Measurements from ENCODE around the gene FAM193A.
A peak's percentile ranks its signal among the peaks of the same experiment; 100 is the strongest.
"Not testable (repeated sequence)": the region's sequence is repeated elsewhere in the genome, so short reads cannot be mapped to it uniquely, and the experiment has no call there.

Gene FAM193A

DNA sequence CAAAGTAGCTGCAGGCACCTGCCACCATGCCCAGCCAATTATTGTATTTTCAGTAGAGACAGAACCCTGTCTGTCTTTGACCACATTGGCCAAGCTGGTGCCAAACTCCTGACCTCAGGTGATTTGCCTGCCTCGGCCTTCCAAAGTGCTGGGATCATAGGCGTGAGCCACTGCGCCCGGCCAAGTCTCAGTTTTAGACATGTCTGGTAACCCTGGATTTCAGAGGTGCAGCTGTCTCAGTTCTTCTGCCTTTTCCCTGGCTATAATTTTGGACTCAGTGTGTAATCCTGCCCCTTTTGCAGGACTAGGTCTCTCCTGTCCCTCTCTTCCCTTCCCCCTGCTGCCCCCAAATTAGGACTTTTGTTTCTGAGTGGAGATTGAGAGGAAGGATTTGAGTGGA, 46.6 kb downstream of the FAM193A start:
- TF ChIP-seq ZFX (IDR thresholded peaks at IDR 0.05; ENCODE audit: borderline replicate concordance) = no peak
- TF ChIP-seq, protein P1, sequence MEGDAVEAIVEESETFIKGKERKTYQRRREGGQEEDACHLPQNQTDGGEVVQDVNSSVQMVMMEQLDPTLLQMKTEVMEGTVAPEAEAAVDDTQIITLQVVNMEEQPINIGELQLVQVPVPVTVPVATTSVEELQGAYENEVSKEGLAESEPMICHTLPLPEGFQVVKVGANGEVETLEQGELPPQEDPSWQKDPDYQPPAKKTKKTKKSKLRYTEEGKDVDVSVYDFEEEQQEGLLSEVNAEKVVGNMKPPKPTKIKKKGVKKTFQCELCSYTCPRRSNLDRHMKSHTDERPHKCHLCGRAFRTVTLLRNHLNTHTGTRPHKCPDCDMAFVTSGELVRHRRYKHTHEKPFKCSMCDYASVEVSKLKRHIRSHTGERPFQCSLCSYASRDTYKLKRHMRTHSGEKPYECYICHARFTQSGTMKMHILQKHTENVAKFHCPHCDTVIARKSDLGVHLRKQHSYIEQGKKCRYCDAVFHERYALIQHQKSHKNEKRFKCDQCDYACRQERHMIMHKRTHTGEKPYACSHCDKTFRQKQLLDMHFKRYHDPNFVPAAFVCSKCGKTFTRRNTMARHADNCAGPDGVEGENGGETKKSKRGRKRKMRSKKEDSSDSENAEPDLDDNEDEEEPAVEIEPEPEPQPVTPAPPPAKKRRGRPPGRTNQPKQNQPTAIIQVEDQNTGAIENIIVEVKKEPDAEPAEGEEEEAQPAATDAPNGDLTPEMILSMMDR (IDR thresholded peaks at IDR 0.05) = no peak
- H3K27ac ChIP-seq = peak overlapping the region; percentile 37

DNA sequence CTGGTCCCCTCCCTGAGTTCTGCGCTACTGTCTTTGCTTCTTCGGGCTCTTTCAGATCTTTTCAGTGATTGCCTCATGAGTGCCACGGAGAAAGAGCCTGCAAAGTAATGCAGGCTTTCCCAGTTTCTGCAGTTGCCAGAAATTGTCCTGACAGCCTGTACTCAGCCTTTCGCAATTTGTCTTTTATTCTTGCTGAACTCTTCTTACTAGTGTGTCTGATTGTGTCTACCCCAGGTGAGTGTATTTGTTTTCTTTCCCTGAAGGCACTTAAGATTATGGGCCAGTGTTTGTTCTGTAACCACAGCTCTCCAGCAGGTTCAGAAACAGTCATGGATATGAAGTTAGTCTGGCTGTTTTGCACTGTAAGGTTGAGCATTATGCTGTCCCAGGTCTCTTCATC, 47.1 kb downstream of the FAM193A start:
- peak overlapping the region; percentile 37 for H3K27ac ChIP-seq
- TF ChIP-seq, protein P1 (IDR thresholded peaks at IDR 0.05) = no peak
- no peak for TF ChIP-seq ZFX (IDR thresholded peaks at IDR 0.05; ENCODE audit: borderline replicate concordance)

DNA sequence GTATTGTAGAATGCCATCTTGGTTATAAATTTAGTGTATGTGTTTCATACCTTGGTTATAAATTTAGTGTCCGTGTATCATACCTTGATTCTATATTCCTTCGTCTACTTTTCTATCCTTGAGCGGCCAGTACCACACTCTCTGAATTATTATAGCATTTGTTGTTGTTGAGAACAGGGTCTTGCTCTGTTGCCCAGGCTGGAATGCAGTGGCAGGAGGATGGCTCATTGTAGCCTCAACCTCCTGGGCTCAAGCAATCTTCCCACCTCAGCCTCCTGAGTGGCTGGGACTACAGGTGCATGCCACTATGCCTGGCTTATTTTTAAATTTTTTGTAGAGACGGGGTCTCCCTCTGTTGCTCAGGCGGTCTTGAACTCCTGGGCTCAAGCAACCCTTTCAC, 50.1 kb downstream of the FAM193A start:
- TF ChIP-seq, protein P1 (IDR thresholded peaks at IDR 0.05) = no peak
- TF ChIP-seq ZFX (IDR thresholded peaks at IDR 0.05; ENCODE audit: borderline replicate concordance) = no peak
- H3K27ac ChIP-seq = no peak overlapping the region

DNA sequence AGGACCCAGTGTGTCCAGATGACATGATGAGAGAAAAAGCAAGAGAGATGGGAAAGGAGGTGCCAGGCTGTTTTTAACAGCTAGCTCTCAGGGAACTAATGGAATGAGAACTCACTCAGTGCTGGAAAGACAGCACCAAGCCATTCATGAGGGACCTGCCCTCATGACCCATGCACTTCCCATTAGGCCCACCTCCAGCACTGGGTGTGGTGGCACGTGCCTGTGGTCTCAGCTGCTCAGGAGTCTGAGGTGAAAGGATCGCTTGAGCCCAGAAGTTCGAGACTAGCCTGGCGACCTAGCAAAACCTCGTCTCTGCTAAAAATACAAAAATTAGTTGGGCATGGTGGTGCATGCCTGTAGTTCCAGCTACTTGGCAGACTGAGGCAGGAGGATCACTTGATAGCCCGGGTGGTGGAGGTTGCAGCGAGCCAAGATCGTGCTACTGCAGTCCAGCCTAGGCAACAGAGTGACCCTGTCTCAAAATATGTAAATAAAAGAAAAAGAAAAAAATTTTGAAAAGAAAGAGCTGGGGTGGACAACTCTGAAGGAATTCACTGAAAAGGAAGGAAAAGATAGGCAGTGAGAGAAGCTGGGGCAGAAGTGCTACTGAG, 50.9 kb downstream of the FAM193A start:
- no peak overlapping the region for H3K27ac ChIP-seq
- TF ChIP-seq, protein P1 (IDR thresholded peaks at IDR 0.05) = no peak
- TF ChIP-seq ZFX (IDR thresholded peaks at IDR 0.05; ENCODE audit: borderline replicate concordance) = no peak

DNA sequence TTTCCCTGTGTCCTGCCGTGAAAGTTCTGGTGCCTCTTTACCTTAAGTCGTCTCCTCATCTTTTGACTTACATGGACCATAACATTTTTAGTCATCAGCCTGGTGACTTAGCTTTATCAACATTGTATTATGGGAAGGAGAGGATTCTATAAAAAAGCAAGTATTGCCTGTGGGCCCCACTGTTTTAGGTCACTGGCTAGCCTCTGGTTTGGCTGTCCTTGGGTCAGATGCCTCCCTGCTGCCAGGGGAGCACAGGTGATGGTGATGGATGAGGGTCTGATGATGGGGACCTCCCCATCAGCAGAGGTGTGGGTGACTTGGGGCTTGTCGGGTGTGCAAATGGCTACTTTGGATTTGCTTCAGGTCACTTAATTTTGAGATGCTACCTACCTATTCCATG, 51.8 kb downstream of the FAM193A start:
- H3K27ac ChIP-seq = no peak overlapping the region
- TF ChIP-seq ZFX (IDR thresholded peaks at IDR 0.05; ENCODE audit: borderline replicate concordance) = no peak
- TF ChIP-seq, protein P1 (IDR thresholded peaks at IDR 0.05) = no peak

DNA sequence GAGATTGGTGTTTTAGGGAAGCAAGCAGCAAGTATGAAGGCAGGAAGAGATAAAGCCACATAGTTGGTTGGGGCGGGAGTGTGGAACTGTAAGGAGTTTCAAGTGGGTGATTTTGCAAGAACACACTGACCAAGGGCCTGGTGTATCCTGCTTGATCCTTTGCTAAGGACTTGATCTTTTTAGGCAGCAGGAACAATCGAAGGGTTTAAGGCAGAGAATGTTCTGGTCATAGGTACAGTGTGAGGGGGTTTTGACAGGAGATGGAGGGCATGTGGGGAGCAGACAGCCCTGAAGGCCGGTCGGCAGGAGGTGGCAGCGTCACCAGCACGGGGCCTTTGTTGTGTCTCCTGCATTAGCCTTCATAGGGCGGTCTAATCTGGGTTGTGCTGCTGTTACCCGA, 54.7 kb downstream of the FAM193A start:
- H3K27ac ChIP-seq = no peak overlapping the region
- TF ChIP-seq, protein P1 (IDR thresholded peaks at IDR 0.05) = no peak
- no peak for TF ChIP-seq ZFX (IDR thresholded peaks at IDR 0.05; ENCODE audit: borderline replicate concordance)

DNA sequence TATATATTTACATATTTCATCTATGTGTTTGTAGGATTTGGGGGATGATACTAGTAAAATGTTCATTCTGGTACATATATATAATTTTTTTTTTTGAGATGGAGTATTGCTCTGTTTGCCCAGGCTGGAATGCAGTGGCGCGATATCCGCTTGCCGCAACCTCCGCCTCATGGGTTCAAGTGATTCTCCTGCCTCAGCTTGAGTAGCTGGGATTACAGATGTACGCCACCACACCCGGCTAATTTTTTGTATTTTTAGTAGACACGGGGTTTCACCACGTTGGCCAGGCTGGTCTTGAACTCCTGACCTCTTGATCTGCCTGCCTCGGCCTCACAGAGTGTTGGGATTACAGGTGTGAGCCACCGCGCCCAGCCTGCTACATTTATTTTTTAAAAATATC, 55.6 kb downstream of the FAM193A start:
- H3K27ac ChIP-seq = not testable (repeated sequence)

DNA sequence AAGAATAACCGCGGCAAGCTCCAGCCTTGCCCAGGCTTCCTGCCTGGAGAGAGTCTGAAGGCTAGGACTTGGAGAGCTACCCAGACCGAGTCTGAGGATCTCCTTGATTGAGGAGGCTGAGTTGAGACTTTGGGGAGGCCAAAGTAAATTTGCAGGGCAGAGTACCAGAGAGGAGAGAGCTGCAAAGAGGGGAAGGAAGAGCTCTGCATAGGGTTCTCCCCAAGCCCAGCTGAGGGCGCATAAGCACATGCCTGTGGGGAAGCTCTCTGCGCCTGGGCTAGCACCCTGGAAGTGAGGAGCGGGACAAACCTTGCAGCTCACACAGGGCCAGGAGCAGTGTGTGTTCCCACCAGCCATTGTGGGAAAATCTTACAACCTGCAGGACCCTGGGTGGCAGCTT, 56.1 kb downstream of the FAM193A start:
- H3K27ac ChIP-seq = no peak overlapping the region
- TF ChIP-seq, protein P1 (IDR thresholded peaks at IDR 0.05) = no peak
- no peak for TF ChIP-seq ZFX (IDR thresholded peaks at IDR 0.05; ENCODE audit: borderline replicate concordance)
